Cardiac septum (tissue), 1 donor: ENCODE data around the gene CPA2. TPM values are rescaled to one million over a fixed set of nuclear protein-coding genes. Genes with fewer than 3 reads are reported as not detected.

ENCODE experiments used
- total RNA-seq: library from RNA; stranded (reverse); fragmentation: NEBNext Ultra II Directional; extraction: Animal tissue kit (Norgen Biotek cat#: 25700); gene quantifications from one replicate; pipeline ENCODE4 v1.2.1, GENCODE V29; 2021
- donor health status: DM: no; HTN: no; CAD: no.

The CPA2 gene
- total RNA-seq, 1 donor from 2014 or later: not detected

Other genes with a start within 250 kb of the CPA2 start
- gene ZC3HC1, start 215.5 kb upstream of the CPA2 start, total RNA-seq: 17.6 TPM
- 22.5 TPM for gene KLHDC10, start 196.3 kb upstream of the CPA2 start, total RNA-seq
- 8.5 TPM for gene TMEM209, start 61.5 kb upstream of the CPA2 start, total RNA-seq
- not detected for gene SSMEM1, start 59.0 kb upstream of the CPA2 start, total RNA-seq
- gene CPA4, start 26.3 kb downstream of the CPA2 start, total RNA-seq: 0.16 TPM
- gene CPA5, start 78.0 kb downstream of the CPA2 start, total RNA-seq: not detected
- not detected for gene CPA1, start 113.6 kb downstream of the CPA2 start, total RNA-seq
- 4.6 TPM for gene CEP41, start 174.2 kb downstream of the CPA2 start, total RNA-seq
- gene MEST, start 225.2 kb downstream of the CPA2 start, total RNA-seq: 6.1 TPM